HCT116 (cell line): ENCODE results near the gene FBH1. TPM values are rescaled to one million over a fixed set of nuclear protein-coding genes. Genes with fewer than 3 reads are reported as not detected.

Experiments
- ATAC-seq: fragments of 200-7000 bp; cut with Tn5 transposase; 2 replicates; pipeline ENCODE4 v1.9.1; 2020; ENCODE audit warnings: mild to moderate bottlenecking, moderate library complexity
- BruUV-seq: library from RNA; stranded (reverse); fragments of 400-500 nt; replicated peaks from 2 replicates; lab custom pipeline; 2021; lab: Mats Ljungman, UMichigan
- CTCF ChIA-PET: fragments of 300-600 bp; sonication (Branson Sonifier 250); formaldehyde crosslinking; loops from one replicate; lab custom pipeline; 2021; ENCODE audit warnings: antibody characterized with exemption; lab: Charles Lee
- POLR2A ChIA-PET: fragments of 300-600, 350-600 bp; sonication (Branson Sonifier 250); formaldehyde crosslinking; loops from one replicate; lab custom pipeline; 2021; ENCODE audit warnings: antibody characterized with exemption; lab: Charles Lee
- RAD21 ChIA-PET, 2 experiments: fragments of 300-600 bp; sonication (Branson Sonifier 250); formaldehyde crosslinking; loops; one replicate each; lab custom pipeline; 2023; ENCODE audit warnings: low total read pairs in 2 of 2; ENCODE audit not compliant: uncharacterized antibody in 2 of 2, unreplicated experiment in 2 of 2, low non-redundant PET in 1 of 2; lab: Charles Lee
- DNase-seq: peaks from one replicate; pipeline ENCODE4 v3.0.0-alpha.2; 2010; ENCODE audit warnings: low read depth, low spot score
- H2AFZ ChIP-seq: fragments of 200-600 bp; shearing (Covaris generic), sonication (generic); 2 replicates; pipeline ENCODE4 v1.6.1; 2017; ENCODE audit warnings: low read depth, mixed run types, mixed read lengths, antibody characterized with exemption, low read length; ENCODE audit not compliant: poor library complexity, severe bottlenecking
- H3K27ac ChIP-seq: 2 replicates; pipeline ENCODE4 v1.5.1; 2012; ENCODE audit warnings: low read depth, low read length
- H3K27me3 ChIP-seq: fragments of 200-600 bp; sonication (generic); 2 replicates; pipeline ENCODE4 v1.6.1; 2016; ENCODE audit warnings: mixed run types, low read length, mixed read lengths; ENCODE audit not compliant: insufficient read depth
- H3K36me3 ChIP-seq, 2 experiments: fragments of 200-500 bp in 1 of 2; fragments of 200-600 bp in 1 of 2; sonication (Bioruptor generic) in 1 of 2; sonication (generic) in 1 of 2; 2 replicates each; pipeline versions ENCODE4 v1.5.1 to v1.6.1; 2014 to 2016; ENCODE audit warnings: low read length in 2 of 2, inconsistent platforms in 1 of 2, mixed read lengths in 1 of 2, mixed run types in 1 of 2; ENCODE audit not compliant: insufficient read depth in 2 of 2, control insufficient read depth in 1 of 2
- H3K4me1 ChIP-seq, 2 experiments: fragments of 200-600 bp in 1 of 2; sonication (generic) in 1 of 2; 2 replicates each; pipeline versions ENCODE4 v1.5.1 to v1.6.1; 2012 to 2017; ENCODE audit warnings: low read length in 2 of 2, inconsistent platforms in 1 of 2, mild to moderate bottlenecking in 1 of 2, mixed read lengths in 1 of 2, mixed run types in 1 of 2, moderate library complexity in 1 of 2; ENCODE audit not compliant: insufficient read depth in 2 of 2, control insufficient read depth in 1 of 2
- H3K4me2 ChIP-seq: fragments of 200-600 bp; sonication (generic); 2 replicates; pipeline ENCODE4 v1.6.1; 2017; ENCODE audit warnings: mixed run types, low read length, mixed read lengths
- H3K4me3 ChIP-seq, 2 experiments: fragments of 200-600 bp in 1 of 2; sonication (generic) in 1 of 2; replicated peaks in 1 of 2; 2 replicates each; pipeline ENCODE4 v1.5.1; 2011 to 2016; ENCODE audit warnings: low read length in 2 of 2, control low read depth in 1 of 2, low read depth in 1 of 2, mild to moderate bottlenecking in 1 of 2, mixed read lengths in 1 of 2, mixed run types in 1 of 2
- H3K79me2 ChIP-seq: fragments of 200-600 bp; sonication (generic); 2 replicates; pipeline ENCODE4 v1.6.1; 2017; ENCODE audit warnings: mild to moderate bottlenecking, mixed run types, low read length, moderate library complexity, mixed read lengths; ENCODE audit not compliant: insufficient read depth
- H3K9ac ChIP-seq: fragments of 200-600 bp; sonication (generic); 2 replicates; pipeline ENCODE4 v1.6.1; 2016; ENCODE audit warnings: low read length, mixed read lengths
- H3K9me2 ChIP-seq: fragments of 200-600 bp; sonication (generic), shearing (Covaris generic); 2 replicates; pipeline ENCODE4 v1.6.1; 2017; ENCODE audit warnings: mixed run types, mild to moderate bottlenecking, moderate library complexity; ENCODE audit not compliant: insufficient read depth
- H3K9me3 ChIP-seq, 2 experiments: fragments of 200-500 bp in 1 of 2; fragments of 200-600 bp in 1 of 2; sonication (Bioruptor generic) in 1 of 2; sonication (generic) in 1 of 2; 2 replicates each; pipeline ENCODE4 v1.6.1; 2014 to 2017; ENCODE audit warnings: low read length in 2 of 2, mixed read lengths in 2 of 2, inconsistent platforms in 1 of 2, low read depth in 1 of 2, mild to moderate bottlenecking in 1 of 2, mixed run types in 1 of 2, moderate library complexity in 1 of 2; ENCODE audit not compliant: control insufficient read depth in 1 of 2, insufficient read depth in 1 of 2
- H4K20me1 ChIP-seq: fragments of 200-600 bp; sonication (generic), shearing (Covaris generic); 2 replicates; pipeline ENCODE4 v1.6.1; 2017; ENCODE audit warnings: mixed run types, mild to moderate bottlenecking, moderate library complexity; ENCODE audit not compliant: insufficient read depth
- ELF1 ChIP-seq: IDR thresholded peaks from 2 replicates; pipeline ENCODE4 v1.6.1; 2012; ENCODE audit warnings: low read depth, borderline replicate concordance
- EZH2 ChIP-seq: fragments of 200-600 bp; sonication (generic); IDR thresholded peaks from 2 replicates; pipeline ENCODE4 v1.6.1; 2017; ENCODE audit warnings: antibody characterized with exemption, mixed run types
- FOSL1 ChIP-seq: IDR thresholded peaks from 2 replicates; pipeline ENCODE4 v1.6.1; 2012; ENCODE audit warnings: low read depth
- JUND ChIP-seq: IDR thresholded peaks from 2 replicates; pipeline ENCODE4 v1.6.1; 2012
- POLR2AphosphoS5 ChIP-seq: IDR thresholded peaks from 2 replicates; pipeline ENCODE4 v1.6.1; 2011; ENCODE audit warnings: mild to moderate bottlenecking, low read depth, low read length, moderate library complexity
- SIN3A ChIP-seq: IDR thresholded peaks from 2 replicates; pipeline ENCODE4 v1.6.1; 2012; ENCODE audit warnings: low read depth
- YY1 ChIP-seq: IDR thresholded peaks from 2 replicates; pipeline ENCODE4 v1.6.1; 2011; ENCODE audit warnings: low read length, low read depth, moderate library complexity, mild to moderate bottlenecking; ENCODE audit not compliant: insufficient replicate concordance; ENCODE audit errors: extremely low read depth
- ZFX ChIP-seq: fragments of 450-650 bp; IDR thresholded peaks from 2 replicates; pipeline ENCODE4 v1.6.1; 2017
- intact Hi-C: fragments of 100-400 bp; cut with micrococcal nuclease; formaldehyde crosslinking; loops from 2 replicates; pipeline ENCODE4 v1.10.0; 2022
- total RNA-seq: library from RNA; stranded (reverse); gene quantifications from one replicate; pipeline ENCODE4 v1.2.1, GENCODE V29; 2021; ENCODE audit not compliant: unreplicated experiment
- TF ChIP-seq, protein P1 (sequence below), 3 experiments: fragments of 200-600 bp in 1 of 3; sonication (generic) in 1 of 3; IDR thresholded peaks in 2 of 3; conservative IDR thresholded peaks in 1 of 3; 2 replicates each; pipeline ENCODE4 v1.5.1; 2012 to 2017; ENCODE audit warnings: low read depth in 2 of 3, low read length in 2 of 3, antibody characterized with exemption in 1 of 3, borderline replicate concordance in 1 of 3, control low read depth in 1 of 3, mild to moderate bottlenecking in 1 of 3, mixed read lengths in 1 of 3, mixed run types in 1 of 3, moderate library complexity in 1 of 3; ENCODE audit not compliant: insufficient read depth in 1 of 3
- TF ChIP-seq, protein P2 (sequence below): IDR thresholded peaks from 2 replicates; pipeline ENCODE4 v1.6.1; 2012
- TF ChIP-seq, protein P3 (sequence below): IDR thresholded peaks from 2 replicates; pipeline ENCODE4 v1.6.1; 2012; ENCODE audit warnings: low read depth
- TF ChIP-seq, protein P4 (sequence below): IDR thresholded peaks from 2 replicates; pipeline ENCODE4 v1.6.1; 2012

Gene FBH1
- total RNA-seq, 1 experiment from 2014 or later = 70.2 TPM

- TF ChIP-seq, protein P1, sequence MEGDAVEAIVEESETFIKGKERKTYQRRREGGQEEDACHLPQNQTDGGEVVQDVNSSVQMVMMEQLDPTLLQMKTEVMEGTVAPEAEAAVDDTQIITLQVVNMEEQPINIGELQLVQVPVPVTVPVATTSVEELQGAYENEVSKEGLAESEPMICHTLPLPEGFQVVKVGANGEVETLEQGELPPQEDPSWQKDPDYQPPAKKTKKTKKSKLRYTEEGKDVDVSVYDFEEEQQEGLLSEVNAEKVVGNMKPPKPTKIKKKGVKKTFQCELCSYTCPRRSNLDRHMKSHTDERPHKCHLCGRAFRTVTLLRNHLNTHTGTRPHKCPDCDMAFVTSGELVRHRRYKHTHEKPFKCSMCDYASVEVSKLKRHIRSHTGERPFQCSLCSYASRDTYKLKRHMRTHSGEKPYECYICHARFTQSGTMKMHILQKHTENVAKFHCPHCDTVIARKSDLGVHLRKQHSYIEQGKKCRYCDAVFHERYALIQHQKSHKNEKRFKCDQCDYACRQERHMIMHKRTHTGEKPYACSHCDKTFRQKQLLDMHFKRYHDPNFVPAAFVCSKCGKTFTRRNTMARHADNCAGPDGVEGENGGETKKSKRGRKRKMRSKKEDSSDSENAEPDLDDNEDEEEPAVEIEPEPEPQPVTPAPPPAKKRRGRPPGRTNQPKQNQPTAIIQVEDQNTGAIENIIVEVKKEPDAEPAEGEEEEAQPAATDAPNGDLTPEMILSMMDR (IDR thresholded peaks at IDR 0.05 in 2 of 3, conservative IDR thresholded peaks at IDR 0.05 in 1 of 3; ENCODE audit: borderline replicate concordance in 1 of 3, insufficient read depth in 1 of 3, low read depth in 2 of 3, low read length in 2 of 3) = no peak
- peak; percentile 80 for TF ChIP-seq ZFX
Observed at GRCh38 chr10:5976512-5977470, 86.7 kb downstream of the FBH1 start (continued).

- POLR2A ChIA-PET = no interaction called here
- Histone ChIP-seq H3K27me3 (no peaks in the 10 kb centered on the region), H3K27ac (peak within 1 kb of the TSS; percentile 85), H3K9ac (peak within 1 kb of the TSS; percentile 78), H4K20me1 (no peaks in the 10 kb centered on the region), H3K4me2 (peak within 1 kb of the TSS; percentile 87), H3K9me2 (no peaks in the 10 kb centered on the region), H3K9me3 (no peaks in the 10 kb centered on the region), H3K4me1 (peaks cover 4 to 18% of the 10 kb centered on the region in 2 experiments), H3K4me3 (peak within 1 kb of the TSS; percentile 66 to 83), H2AFZ (peak within 1 kb of the TSS; percentile 52), H3K79me2 (peaks cover 32% of the 10 kb centered on the region), H3K36me3 (no peaks in the 10 kb centered on the region)
- DNase-seq (peak; percentile 39), ATAC-seq (peak; percentile 79)
- CTCF ChIA-PET = interaction anchor here (0.6 kb wide), 1 partner anchor 355 kb away, joined by 3 read pairs; no protein-coding TSS in a partner anchor
- intact Hi-C loops = loop anchor here (5.0 to 10.0 kb wide), 2 partner anchors 107 to 1810 kb away; partner anchors contain the start of genes ATP5F1C, KIN and RBM17
- RAD21 ChIA-PET = interaction anchor here in 1 of 2 experiments (0.7 kb wide), 1 partner anchor 383 kb away, joined by 3 read pairs; no protein-coding TSS in a partner anchor
- no TSS peak for BruUV-seq
- TF ChIP-seq, protein P2, sequence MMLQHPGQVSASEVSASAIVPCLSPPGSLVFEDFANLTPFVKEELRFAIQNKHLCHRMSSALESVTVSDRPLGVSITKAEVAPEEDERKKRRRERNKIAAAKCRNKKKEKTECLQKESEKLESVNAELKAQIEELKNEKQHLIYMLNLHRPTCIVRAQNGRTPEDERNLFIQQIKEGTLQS = no peak
- TF ChIP-seq YY1 (no peak), ZFX (peak; percentile 67; the same call in 1 of the 2 replicates), ELF1 (no peak), JUND (peak; percentile 63), FOSL1 (peak; percentile 81), SIN3A (peak; percentile 79; the same call in 1 of the 2 replicates), EZH2 (no peak), POLR2AphosphoS5 (peak; percentile 36; the same call in 1 of the 2 replicates)
- TF ChIP-seq, protein P3, sequence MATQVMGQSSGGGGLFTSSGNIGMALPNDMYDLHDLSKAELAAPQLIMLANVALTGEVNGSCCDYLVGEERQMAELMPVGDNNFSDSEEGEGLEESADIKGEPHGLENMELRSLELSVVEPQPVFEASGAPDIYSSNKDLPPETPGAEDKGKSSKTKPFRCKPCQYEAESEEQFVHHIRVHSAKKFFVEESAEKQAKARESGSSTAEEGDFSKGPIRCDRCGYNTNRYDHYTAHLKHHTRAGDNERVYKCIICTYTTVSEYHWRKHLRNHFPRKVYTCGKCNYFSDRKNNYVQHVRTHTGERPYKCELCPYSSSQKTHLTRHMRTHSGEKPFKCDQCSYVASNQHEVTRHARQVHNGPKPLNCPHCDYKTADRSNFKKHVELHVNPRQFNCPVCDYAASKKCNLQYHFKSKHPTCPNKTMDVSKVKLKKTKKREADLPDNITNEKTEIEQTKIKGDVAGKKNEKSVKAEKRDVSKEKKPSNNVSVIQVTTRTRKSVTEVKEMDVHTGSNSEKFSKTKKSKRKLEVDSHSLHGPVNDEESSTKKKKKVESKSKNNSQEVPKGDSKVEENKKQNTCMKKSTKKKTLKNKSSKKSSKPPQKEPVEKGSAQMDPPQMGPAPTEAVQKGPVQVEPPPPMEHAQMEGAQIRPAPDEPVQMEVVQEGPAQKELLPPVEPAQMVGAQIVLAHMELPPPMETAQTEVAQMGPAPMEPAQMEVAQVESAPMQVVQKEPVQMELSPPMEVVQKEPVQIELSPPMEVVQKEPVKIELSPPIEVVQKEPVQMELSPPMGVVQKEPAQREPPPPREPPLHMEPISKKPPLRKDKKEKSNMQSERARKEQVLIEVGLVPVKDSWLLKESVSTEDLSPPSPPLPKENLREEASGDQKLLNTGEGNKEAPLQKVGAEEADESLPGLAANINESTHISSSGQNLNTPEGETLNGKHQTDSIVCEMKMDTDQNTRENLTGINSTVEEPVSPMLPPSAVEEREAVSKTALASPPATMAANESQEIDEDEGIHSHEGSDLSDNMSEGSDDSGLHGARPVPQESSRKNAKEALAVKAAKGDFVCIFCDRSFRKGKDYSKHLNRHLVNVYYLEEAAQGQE = no peak
- TF ChIP-seq, protein P4, sequence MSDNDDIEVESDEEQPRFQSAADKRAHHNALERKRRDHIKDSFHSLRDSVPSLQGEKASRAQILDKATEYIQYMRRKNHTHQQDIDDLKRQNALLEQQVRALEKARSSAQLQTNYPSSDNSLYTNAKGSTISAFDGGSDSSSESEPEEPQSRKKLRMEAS = peak; percentile 11; the same call in 1 of the 2 replicates
Observed at GRCh38 chr10:5977471-5978229, 87.6 kb downstream of the FBH1 start, which contains the start of gene IL15RA. IL15RA (minus strand) TSS chr10:5977543; CDS start chr10:5977492, 51 bp downstream.
